ENCODE measurements around the gene PC.
A peak's percentile ranks its signal among the peaks of the same experiment; 100 is the strongest.
"Not testable (repeated sequence)": the region's sequence is repeated elsewhere in the genome, so short reads cannot be mapped to it uniquely, and the experiment has no call there.

PC gene

GRCh38 chr11:66978229-66978628 is 20.0 kb upstream of the PC start:
- DNase-seq = no peak

GRCh38 chr11:66976925-66977324 is 18.7 kb upstream of the PC start:
- no peak for DNase-seq

- no peak for DNase-seq
Measured at GRCh38 chr11:66976028-66976467, 17.9 kb upstream of the PC start.

GRCh38 chr11:66975405-66976027 is 17.3 kb upstream of the PC start:
- DNase-seq = no peak

- no peak for DNase-seq
Measured at GRCh38 chr11:66974724-66975404, 16.7 kb upstream of the PC start, which contains the start of gene C11orf86. Gene C11orf86, plus strand, starts transcription at chr11:66975304. Its CDS starts 59 bp downstream, at chr11:66975363.

- DNase-seq = no peak
Measured at GRCh38 chr11:66973956-66974580, 15.9 kb upstream of the PC start.

GRCh38 chr11:66971488-66971887 is 13.3 kb upstream of the PC start:
- DNase-seq = no peak

- DNase-seq = peak; percentile 99
Measured at GRCh38 chr11:66970807-66971442, 12.7 kb upstream of the PC start.

GRCh38 chr11:66970371-66970806 is 12.2 kb upstream of the PC start:
- DNase-seq = no peak

GRCh38 chr11:66969584-66970225 is 11.5 kb upstream of the PC start:
- DNase-seq = peak; percentile 63

GRCh38 chr11:66967670-66968425 is 9.7 kb upstream of the PC start:
- peak; percentile 89 for DNase-seq

GRCh38 chr11:66966351-66966750 is 8.2 kb upstream of the PC start:
- no peak for DNase-seq

GRCh38 chr11:66964495-66964894 is 6.3 kb upstream of the PC start:
- DNase-seq = no peak

GRCh38 chr11:66962801-66963200 is 4.6 kb upstream of the PC start:
- no peak for DNase-seq

- no peak for DNase-seq
Measured at GRCh38 chr11:66962247-66962646, 4.1 kb upstream of the PC start.

- not testable (repeated sequence) for DNase-seq
Measured at GRCh38 chr11:66961691-66962213, 3.6 kb upstream of the PC start.

- no peak for DNase-seq
Measured at GRCh38 chr11:66958956-66959274, 732 bp upstream of the PC start.

- DNase-seq = no peak
Measured at GRCh38 chr11:66957971-66958231, 282 bp downstream of the PC start.

- DNase-seq = peak; percentile 83
Measured at GRCh38 chr11:66956689-66957290, 1.4 kb downstream of the PC start.

GRCh38 chr11:66953081-66953833 is 4.9 kb downstream of the PC start:
- no peak for DNase-seq

GRCh38 chr11:66951927-66952337 is 6.3 kb downstream of the PC start:
- no peak for DNase-seq

All from HCEC 1CT (cell line).